Effector memory CD8-positive, alpha-beta T cell (primary cell): ENCODE results near the gene STX7.

Experiments
- ATAC-seq: fragments of 150-1000 bp; cut with Tn5 transposase; replicated peaks from 2 replicates; pipeline ENCODE4 v1.10.0; 2021; ENCODE audit warnings: mild to moderate bottlenecking, moderate library complexity
- DNase-seq, 3 experiments: peaks; one replicate each; pipeline ENCODE4 v3.0.0; 2021
- H3K27ac Mint-ChIP-seq, 2 donors: one replicate each; pipeline ENCODE4 v1.8.0; 2022; ENCODE audit warnings: mild to moderate bottlenecking in 2 of 2, mixed read lengths in 2 of 2, moderate library complexity in 2 of 2
- H3K27me3 Mint-ChIP-seq, 2 donors: one replicate each; pipeline ENCODE4 v1.8.0; 2022; ENCODE audit warnings: mixed read lengths in 2 of 2
- H3K36me3 Mint-ChIP-seq: one replicate; pipeline ENCODE4 v1.8.0; 2022; ENCODE audit warnings: mild to moderate bottlenecking, moderate library complexity, mixed read lengths; ENCODE audit not compliant: insufficient read depth
- H3K4me1 Mint-ChIP-seq, 2 donors: one replicate each; pipeline ENCODE4 v1.8.0; 2022; ENCODE audit warnings: low read depth in 2 of 2, mixed read lengths in 2 of 2
- H3K4me3 Mint-ChIP-seq, 2 donors: one replicate each; pipeline ENCODE4 v1.8.0; 2022; ENCODE audit warnings: mild to moderate bottlenecking in 2 of 2, mixed read lengths in 2 of 2, moderate library complexity in 2 of 2
- H3K9me3 Mint-ChIP-seq, 2 donors: one replicate each; pipeline ENCODE4 v1.8.0; 2022; ENCODE audit warnings: mixed read lengths in 2 of 2

The STX7 gene

DNA sequence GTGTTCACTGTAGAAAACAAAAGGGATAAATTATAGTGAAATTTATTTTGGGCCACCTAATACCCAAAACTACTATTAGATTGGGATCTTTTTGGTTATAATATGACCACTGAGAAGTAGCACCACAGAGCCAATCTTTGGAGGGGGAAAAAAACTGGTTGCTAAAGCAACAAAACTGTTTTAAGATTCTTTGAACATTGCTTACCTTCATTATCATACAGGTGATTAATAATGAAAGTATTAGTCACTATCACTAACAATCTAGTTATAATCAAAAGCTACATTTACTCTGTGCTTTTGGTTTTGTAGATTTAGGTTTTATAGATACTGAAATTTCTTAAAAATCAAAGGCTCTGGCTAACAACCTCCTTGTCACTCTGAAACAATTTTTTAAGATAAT, 31.7 kb downstream of the STX7 start:
- DNase-seq (no peak), ATAC-seq (no peak)
- peaks cover 7 to 28% of the 10 kb centered on the region in 2 donors for H3K4me1 Mint-ChIP-seq
- H3K36me3 Mint-ChIP-seq: no peaks in the 10 kb centered on the region
- H3K27ac Mint-ChIP-seq: no peak overlapping the region
- no peak overlapping the region for H3K4me3 Mint-ChIP-seq
- H3K27me3 Mint-ChIP-seq: no peaks in the 10 kb centered on the region
- H3K9me3 Mint-ChIP-seq: no peaks in the 10 kb centered on the region

DNA sequence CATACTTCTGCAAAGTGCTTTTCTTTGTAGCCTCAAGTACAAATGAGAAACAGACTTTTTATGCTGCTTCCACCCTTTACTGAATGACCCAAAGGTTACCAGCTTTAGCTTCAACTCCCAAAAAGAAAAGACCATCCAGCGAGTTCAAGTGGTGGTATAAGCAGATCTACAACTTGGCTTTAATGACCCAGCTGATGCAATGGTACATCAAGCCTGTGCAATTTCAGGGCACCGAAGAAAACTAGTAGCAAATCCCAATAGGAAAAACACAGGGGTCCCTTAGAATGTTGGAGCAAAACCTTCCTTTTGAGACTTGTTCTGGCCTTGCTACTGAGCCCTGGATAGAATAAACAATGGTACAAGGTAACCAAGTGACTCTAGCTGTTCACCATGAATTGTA, 33.8 kb downstream of the STX7 start:
- Mint-ChIP-seq H3K36me3 (no peaks in the 10 kb centered on the region), H3K27ac (no peak overlapping the region), H3K27me3 (no peaks in the 10 kb centered on the region), H3K4me3 (no peak overlapping the region), H3K9me3 (no peaks in the 10 kb centered on the region), H3K4me1 (peaks cover 7 to 24% of the 10 kb centered on the region in 2 donors)
- no peak for ATAC-seq
- DNase-seq: no peak

DNA sequence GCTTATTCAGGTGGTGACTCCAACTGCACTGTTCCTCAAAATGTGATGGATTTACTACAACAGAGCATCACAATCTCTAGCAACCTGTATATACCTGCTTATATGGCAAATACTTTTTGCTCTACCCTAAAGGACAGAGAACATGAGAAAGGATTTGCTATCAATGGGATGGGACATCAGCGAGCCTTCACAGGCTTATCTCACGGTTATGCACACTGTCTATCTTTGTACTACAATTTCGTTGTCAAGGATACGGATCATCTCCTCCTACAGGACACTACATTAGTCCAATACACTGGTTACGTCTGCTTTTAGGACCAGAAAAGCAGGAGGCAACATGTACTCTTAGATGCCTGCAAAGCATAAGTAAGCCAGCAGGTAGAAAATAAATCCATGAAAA, 34.2 kb downstream of the STX7 start:
- Mint-ChIP-seq H3K4me1 (peaks cover 5 to 22% of the 10 kb centered on the region in 2 donors), H3K9me3 (no peaks in the 10 kb centered on the region)

DNA sequence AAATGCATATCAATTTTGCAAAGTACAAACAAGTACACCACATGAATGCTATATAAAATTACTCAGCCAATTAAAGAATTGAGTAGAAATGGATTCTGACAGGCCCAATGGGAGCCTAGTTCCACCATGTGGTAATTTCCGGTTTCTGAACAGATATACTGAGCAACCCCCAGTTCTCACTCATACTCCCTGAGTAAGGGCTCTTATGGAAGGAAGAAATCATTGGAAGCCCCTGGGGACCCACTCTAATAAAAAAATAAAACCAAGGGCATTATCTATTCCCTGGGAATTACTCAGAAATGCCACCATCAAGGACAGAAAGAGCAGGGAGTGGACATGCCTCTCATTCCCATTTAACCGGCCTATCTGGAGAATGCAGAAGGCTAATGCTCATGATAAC, 34.6 kb downstream of the STX7 start:
- H3K9me3 Mint-ChIP-seq: no peaks in the 10 kb centered on the region
- DNase-seq: no peak
- H3K27ac Mint-ChIP-seq: no peak overlapping the region
- H3K27me3 Mint-ChIP-seq: no peaks in the 10 kb centered on the region
- ATAC-seq: no peak
- H3K4me3 Mint-ChIP-seq: no peak overlapping the region
- no peaks in the 10 kb centered on the region for H3K36me3 Mint-ChIP-seq
- H3K4me1 Mint-ChIP-seq: peaks cover 5 to 22% of the 10 kb centered on the region in 2 donors

More for the DNA sequence above, 34.2 kb downstream of the STX7 start:
- H3K36me3 Mint-ChIP-seq: no peaks in the 10 kb centered on the region
- no peak for DNase-seq
- no peak overlapping the region for H3K27ac Mint-ChIP-seq
- no peaks in the 10 kb centered on the region for H3K27me3 Mint-ChIP-seq
- ATAC-seq: no peak
- no peak overlapping the region for H3K4me3 Mint-ChIP-seq

DNA sequence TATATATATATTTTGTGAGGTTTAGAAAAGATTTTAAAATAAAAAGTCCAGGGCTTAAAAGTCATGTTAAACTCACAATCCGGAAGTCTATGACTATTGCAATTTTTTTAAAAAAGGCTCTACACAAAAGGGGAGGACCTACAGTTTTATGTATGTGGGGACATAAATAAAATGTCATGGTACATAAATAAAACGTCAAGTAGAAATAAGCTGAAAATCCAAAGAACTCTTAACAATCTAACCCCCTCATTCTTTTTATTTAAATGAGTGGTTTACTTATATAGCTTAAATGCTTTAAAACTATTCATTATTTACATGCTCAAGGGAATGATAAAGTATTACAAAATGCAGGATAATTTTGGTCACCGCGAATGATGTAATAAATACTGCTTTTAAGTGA, 36.2 kb downstream of the STX7 start:
- no peaks in the 10 kb centered on the region for H3K27me3 Mint-ChIP-seq
- peaks cover 5 to 22% of the 10 kb centered on the region in 2 donors for H3K4me1 Mint-ChIP-seq
- DNase-seq: no peak
- H3K27ac Mint-ChIP-seq: no peak overlapping the region
- no peaks in the 10 kb centered on the region for H3K9me3 Mint-ChIP-seq
- H3K4me3 Mint-ChIP-seq: no peak overlapping the region
- ATAC-seq: no peak
- H3K36me3 Mint-ChIP-seq: peaks cover 3% of the 10 kb centered on the region

DNA sequence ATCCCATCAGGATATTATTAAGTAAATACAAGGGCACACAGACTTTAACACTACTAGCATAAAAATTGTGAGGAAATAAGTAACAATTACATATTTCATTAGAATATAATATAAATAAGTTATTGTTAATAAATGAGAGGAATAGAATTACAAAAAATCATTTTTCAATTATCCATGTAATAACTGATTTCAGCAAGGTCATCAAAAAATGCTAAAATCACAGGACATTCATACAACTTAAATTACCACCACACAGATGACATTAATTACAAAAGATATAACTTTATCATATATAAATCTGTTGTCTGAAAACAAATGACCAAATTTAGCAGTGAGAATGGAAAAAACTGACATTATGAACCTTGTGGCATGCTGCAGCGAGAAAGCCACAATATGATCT, 37.0 kb downstream of the STX7 start:
- peaks cover 4% of the 10 kb centered on the region for H3K36me3 Mint-ChIP-seq
- H3K9me3 Mint-ChIP-seq: no peaks in the 10 kb centered on the region
- H3K4me3 Mint-ChIP-seq: no peak overlapping the region
- no peaks in the 10 kb centered on the region for H3K27me3 Mint-ChIP-seq
- H3K4me1 Mint-ChIP-seq: peaks cover 5 to 22% of the 10 kb centered on the region in 2 donors
- H3K27ac Mint-ChIP-seq: no peak overlapping the region
- DNase-seq (no peak), ATAC-seq (no peak)

DNA sequence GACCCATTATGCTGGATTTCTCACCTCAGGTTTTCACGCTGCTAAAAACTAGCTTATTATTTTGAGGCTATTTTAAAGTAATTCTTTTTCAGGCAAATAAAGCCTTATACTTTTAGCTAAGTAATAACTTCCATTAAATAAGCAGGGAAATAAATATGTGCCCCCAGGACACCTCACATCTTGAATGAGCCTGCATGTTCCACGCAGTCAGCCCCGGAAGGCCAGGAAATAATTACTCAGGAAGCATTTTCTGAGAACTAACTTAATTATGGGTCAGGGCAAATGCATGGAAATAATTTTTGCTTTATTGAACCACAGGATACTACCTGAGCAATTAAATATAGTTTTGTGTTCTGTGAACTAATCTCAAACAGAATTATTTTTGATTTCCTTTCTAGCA, 41.1 kb downstream of the STX7 start:
- Mint-ChIP-seq H3K27ac (no peak overlapping the region), H3K27me3 (no peaks in the 10 kb centered on the region), H3K4me1 (no peaks in the 10 kb centered on the region), H3K36me3 (peaks cover 12% of the 10 kb centered on the region), H3K9me3 (no peaks in the 10 kb centered on the region), H3K4me3 (no peak overlapping the region)
- DNase-seq: no peak
- ATAC-seq: no peak

DNA sequence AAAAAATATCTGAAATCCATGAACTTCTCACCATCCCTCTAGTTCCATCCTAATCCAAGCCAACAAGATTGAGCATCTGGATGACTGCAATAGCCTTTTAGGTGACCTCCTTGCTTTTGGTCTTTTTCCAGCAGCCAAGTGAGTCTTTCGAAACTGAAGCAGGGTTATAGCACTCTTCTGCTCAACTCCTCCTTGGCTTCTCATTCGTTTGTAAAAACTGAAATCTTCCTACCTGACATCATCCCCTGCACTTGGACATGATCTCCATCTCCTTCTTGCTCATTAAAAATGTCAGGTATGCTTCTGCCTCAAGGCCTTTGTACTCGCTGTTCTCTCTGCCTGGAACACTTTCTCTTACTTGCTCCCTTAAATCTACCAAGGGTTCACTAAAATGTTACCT, 46.0 kb downstream of the STX7 start:
- Mint-ChIP-seq H3K4me1 (no peaks in the 10 kb centered on the region), H3K27ac (no peak overlapping the region), H3K27me3 (no peaks in the 10 kb centered on the region), H3K9me3 (no peaks in the 10 kb centered on the region), H3K4me3 (no peak overlapping the region), H3K36me3 (peaks cover 23% of the 10 kb centered on the region)
- ATAC-seq (no peak), DNase-seq (no peak)

DNA sequence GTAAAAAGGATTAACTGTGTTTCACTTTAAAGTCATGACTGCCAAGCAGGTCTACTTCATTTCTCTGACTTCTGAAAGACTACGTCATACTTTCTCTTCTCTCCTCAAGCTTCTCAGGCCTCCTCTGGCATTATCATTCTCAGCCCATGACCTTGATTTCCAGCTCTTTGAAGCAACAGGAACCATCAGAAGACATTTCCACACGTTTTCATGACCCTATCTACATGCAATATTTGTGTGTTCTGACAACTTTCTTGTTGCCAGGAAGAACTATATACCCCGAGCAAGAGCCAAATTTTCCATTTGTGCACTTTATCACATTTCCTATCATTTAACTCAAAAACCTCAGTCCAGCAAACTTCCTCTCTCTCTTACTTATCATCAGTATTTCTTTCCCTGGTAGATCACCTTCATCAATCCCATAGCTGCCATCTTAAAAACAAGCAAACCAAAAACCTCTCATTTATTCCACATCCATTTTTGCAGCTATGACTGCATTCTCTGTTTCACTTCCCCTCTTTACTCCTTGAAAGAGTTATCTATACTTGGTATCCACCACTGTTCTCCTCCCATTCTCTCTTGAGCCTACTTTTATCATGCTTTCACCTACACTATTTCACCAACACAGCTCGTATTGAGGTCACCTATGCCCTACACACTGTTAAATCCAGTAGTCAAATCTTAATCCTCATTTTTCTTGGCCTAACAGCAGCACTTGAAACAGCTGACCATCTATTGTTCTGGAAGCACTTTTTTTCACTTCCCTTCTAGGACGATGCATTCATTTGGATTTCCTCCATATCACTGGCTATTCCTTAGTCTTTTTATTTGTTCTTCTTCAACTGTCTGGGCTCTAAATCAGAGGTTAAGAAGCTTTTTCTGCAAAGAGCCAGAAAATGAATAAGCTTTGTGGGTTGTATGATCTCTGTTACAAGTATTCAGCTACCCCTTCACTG, 47.1 kb downstream of the STX7 start:
- ATAC-seq (no peak), DNase-seq (no peak)
- Mint-ChIP-seq H3K36me3 (peaks cover 30% of the 10 kb centered on the region), H3K9me3 (no peaks in the 10 kb centered on the region), H3K27ac (no peak overlapping the region), H3K4me1 (no peaks in the 10 kb centered on the region), H3K27me3 (no peaks in the 10 kb centered on the region), H3K4me3 (no peak overlapping the region)

DNA sequence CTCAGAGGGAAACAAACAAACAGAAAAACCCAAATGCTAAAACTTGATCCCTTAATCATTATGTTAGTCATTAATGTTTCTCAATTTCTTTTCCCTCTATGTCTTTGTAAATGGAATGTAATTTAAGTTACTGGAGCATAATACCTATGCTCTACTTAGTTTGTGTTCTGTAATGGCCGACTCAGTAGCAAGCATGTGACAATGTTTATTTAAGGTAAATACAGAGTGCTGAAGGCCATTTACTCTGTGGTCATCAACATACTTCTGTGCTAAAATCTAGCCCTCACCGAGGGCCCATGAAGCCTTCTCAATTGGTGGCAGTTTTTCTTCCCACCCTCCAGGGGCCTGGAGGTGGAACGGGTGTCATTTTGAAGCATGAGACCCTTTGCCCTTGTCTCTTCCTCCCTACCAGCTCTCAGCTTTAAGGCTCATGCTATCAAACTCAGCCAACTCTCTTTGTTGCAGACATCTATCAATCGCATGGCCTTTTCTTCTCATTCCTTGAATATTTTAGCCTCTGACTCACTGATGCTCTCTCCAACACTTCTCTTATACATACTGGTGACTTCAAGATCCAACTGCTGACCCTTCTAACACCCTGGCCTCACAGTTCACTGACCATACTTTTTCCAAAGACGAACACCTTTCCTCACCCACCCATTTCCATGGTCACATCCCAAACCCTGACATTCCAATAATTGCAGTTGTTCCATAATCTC, 48.2 kb downstream of the STX7 start:
- ATAC-seq (no peak), DNase-seq (no peak)
- no peak overlapping the region for H3K4me3 Mint-ChIP-seq

DNA sequence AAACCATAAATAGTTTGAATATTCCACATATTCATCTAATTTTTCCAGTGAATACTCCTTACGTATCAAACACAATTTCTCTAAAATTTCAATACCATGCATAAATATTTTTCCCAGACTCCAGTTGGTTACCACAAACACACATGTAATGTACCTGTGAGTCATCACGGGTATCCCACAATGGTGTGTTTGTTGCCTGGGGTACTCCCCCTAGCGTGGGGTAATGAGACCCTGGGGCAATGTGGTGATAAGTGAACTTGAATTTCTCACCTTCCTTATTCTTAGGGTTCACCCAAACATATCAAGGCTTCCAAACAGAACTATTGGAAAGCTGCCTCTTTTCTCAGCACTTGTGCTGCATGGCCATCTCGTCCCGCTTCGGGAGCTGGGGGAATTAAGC, 51.0 kb downstream of the STX7 start:
- Mint-ChIP-seq H3K4me3 (no peak overlapping the region), H3K36me3 (peaks cover 50% of the 10 kb centered on the region), H3K27me3 (no peaks in the 10 kb centered on the region), H3K4me1 (no peaks in the 10 kb centered on the region), H3K9me3 (no peaks in the 10 kb centered on the region), H3K27ac (no peak overlapping the region)
- ATAC-seq (no peak), DNase-seq (no peak)

More for the DNA sequence above, 48.2 kb downstream of the STX7 start:
- no peaks in the 10 kb centered on the region for H3K9me3 Mint-ChIP-seq
- H3K36me3 Mint-ChIP-seq: peaks cover 34% of the 10 kb centered on the region
- H3K27ac Mint-ChIP-seq: no peak overlapping the region
- no peaks in the 10 kb centered on the region for H3K4me1 Mint-ChIP-seq
- no peaks in the 10 kb centered on the region for H3K27me3 Mint-ChIP-seq

DNA sequence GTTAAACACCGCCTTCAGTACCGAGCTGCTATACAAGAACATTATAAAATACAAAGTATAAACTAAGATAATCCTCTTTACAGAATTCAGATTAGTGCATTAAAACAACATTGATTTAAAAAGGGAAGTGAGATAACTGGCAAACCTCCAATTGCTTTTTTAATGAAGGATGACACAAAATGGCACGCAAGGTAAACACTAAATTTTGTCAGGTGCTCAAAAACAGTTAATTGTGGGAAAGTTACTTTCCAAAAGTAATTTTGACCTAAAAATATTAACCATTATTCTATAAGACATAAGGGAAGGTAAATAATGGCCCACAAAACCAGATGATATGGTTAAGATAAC, 53.3 kb downstream of the STX7 start:
- no peak for DNase-seq
- Mint-ChIP-seq H3K27ac (no peak overlapping the region), H3K9me3 (no peaks in the 10 kb centered on the region), H3K4me1 (no peaks in the 10 kb centered on the region), H3K36me3 (peaks cover 59% of the 10 kb centered on the region), H3K27me3 (no peaks in the 10 kb centered on the region), H3K4me3 (no peak overlapping the region)
- ATAC-seq: no peak

DNA sequence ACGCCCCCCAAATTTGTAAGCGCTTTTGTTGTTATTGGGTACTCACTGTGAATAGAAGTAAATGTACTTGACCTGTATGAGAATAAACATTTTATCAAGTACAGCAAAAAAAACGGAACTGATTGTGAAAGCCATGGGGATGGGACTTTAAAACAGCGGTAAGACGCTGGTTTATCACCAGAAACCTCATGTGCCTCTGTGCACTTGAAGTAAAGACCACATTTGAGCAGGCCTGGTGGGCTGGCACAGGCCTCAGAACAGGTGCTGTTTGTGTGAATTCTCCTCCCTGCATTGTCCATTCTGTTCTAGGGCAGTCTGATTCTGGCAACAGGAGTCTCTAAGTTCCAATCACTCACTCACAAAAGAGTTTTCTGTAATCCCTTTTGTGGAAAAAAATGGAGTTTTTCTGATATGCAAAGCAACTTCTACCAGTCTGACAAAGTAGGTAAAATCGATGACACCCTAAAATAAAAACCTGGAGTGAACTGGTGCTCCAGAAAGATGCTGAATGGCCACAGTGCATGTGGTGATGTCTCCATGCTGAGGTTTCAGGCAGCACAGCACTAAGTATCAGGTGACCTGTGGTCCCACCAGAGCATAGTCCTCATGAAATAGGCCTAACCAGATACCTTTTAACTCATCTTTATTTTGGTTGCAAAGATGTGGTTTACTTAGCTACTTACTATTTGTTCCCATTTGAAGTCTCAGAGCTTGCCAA, 53.9 kb downstream of the STX7 start:
- H3K27ac Mint-ChIP-seq: no peak overlapping the region
- no peaks in the 10 kb centered on the region for H3K27me3 Mint-ChIP-seq
- H3K36me3 Mint-ChIP-seq: peaks cover 59% of the 10 kb centered on the region
- no peak overlapping the region for H3K4me3 Mint-ChIP-seq
- H3K9me3 Mint-ChIP-seq: no peaks in the 10 kb centered on the region
- no peak for ATAC-seq
- no peak for DNase-seq
- no peaks in the 10 kb centered on the region for H3K4me1 Mint-ChIP-seq
